Mesodermal cell (in vitro differentiated cells): Measurements from ENCODE around the gene LAIR2. TPM values are rescaled to one million over a fixed set of nuclear protein-coding genes. Genes with fewer than 3 reads are reported as not detected.

Experiments
- H3K27ac ChIP-seq: 2 replicates; pipeline ENCODE4 v1.7.0; 2013; ENCODE audit warnings: mild to moderate bottlenecking, low read depth, low read length, moderate library complexity; ENCODE audit not compliant: severe bottlenecking
- H3K36me3 ChIP-seq: 2 replicates; pipeline ENCODE4 v1.7.1; 2013; ENCODE audit warnings: mild to moderate bottlenecking, low read length, moderate library complexity; ENCODE audit not compliant: control insufficient read depth, insufficient read depth
- H3K4me1 ChIP-seq: one replicate; pipeline ENCODE4 v1.7.1; 2013; ENCODE audit warnings: mild to moderate bottlenecking, low read length; ENCODE audit not compliant: insufficient read depth, control insufficient read depth, poor library complexity, severe bottlenecking
- H3K4me3 ChIP-seq: 2 replicates; pipeline ENCODE4 v1.7.0; 2013; ENCODE audit warnings: low read length, control low read depth, mild to moderate bottlenecking; ENCODE audit not compliant: insufficient read depth, poor library complexity, severe bottlenecking; ENCODE audit errors: extremely low read depth
- H3K9me3 ChIP-seq: 2 replicates; pipeline ENCODE4 v1.7.1; 2013; ENCODE audit warnings: mild to moderate bottlenecking, low read length, moderate library complexity; ENCODE audit not compliant: control insufficient read depth
- WGBS, 2 experiments: methylation state at CpG; one replicate each; pipeline ENCODE4 v1.1.5; 2013; ENCODE audit warnings: missing lambda C conversion rate in 2 of 2; ENCODE audit not compliant: insufficient coverage in 2 of 2; 5-methylcytosine and 5-hydroxymethylcytosine counted together
- polyA plus RNA-seq, 2 experiments: library from polyadenylated mRNA; stranded (reverse); fragments of 50-300 nt; gene quantifications; one replicate each; pipeline ENCODE4 v1.2.3, GENCODE V29; 2013

The LAIR2 gene, protein sequence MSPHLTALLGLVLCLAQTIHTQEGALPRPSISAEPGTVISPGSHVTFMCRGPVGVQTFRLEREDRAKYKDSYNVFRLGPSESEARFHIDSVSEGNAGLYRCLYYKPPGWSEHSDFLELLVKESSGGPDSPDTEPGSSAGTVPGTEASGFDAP
- not detected for polyA plus RNA-seq (2013, experiment 1 of 2)
- polyA plus RNA-seq (2013, experiment 2 of 2): not detected

DNA sequence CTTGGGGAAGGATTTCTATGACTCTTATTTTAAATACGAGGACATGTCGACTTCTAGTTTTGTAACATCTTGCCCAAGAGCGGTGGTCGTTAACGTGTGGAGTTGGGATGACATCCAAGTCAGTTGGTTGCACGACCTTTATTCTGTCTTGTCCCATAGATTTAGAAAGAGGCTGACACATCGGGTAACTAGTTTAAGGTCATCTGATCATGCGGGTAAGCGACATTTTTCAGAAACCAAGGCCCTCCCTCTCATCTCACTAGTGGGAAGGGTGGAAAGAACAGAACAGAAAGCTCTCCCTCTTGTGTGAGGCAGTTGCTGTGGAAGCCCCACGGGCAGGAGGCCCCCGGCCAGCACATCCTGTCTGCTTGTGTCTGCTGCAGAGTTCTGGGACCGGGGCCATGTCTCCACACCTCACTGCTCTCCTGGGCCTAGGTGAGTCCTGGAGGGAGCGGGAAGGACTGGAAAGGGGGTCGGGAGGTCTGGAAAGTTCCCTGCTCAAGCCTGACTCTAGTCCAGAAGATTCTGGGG lies at the start of gene LAIR2:
Gene LAIR2, plus strand, starts transcription at position 314 of the 531 bp plus-strand sequence. Its CDS starts 88 bp downstream, at position 402.
- peaks cover 20% of the 10 kb centered on the region for H3K9me3 ChIP-seq
- no peaks in the 10 kb centered on the region for H3K36me3 ChIP-seq
- H3K4me1 ChIP-seq: no peaks in the 10 kb centered on the region
- H3K4me3 ChIP-seq: no peak within 1 kb of the TSS
- 71 to 74% methylated on average over 9 to 10 of the region's 14 CpGs for WGBS, 2 experiments
- H3K27ac ChIP-seq: no peak within 1 kb of the TSS

- 98 to 100% methylated on average over 18 to 31 of the region's 31 CpGs for WGBS, 2 experiments
- Histone ChIP-seq H3K36me3 (peaks cover 91% of the 10 kb centered on the region), H3K4me3 (no peak overlapping the region)
These were observed 48.5 kb upstream of the LAIR2 start for GRCh38 chr19:54453921-54454780.

GRCh38 chr19:54454781-54455675 lies 47.6 kb upstream of the LAIR2 start:
- Histone ChIP-seq H3K27ac (no peak overlapping the region), H3K4me1 (peaks cover 7% of the 10 kb centered on the region), H3K36me3 (peaks cover 97% of the 10 kb centered on the region), H3K4me3 (no peak overlapping the region), H3K9me3 (no peaks in the 10 kb centered on the region)
- WGBS, 2 experiments: 97 to 99% methylated on average over 31 to 33 of the region's 33 CpGs

More at GRCh38 chr19:54453921-54454780, 48.5 kb upstream of the LAIR2 start:
- H3K4me1 ChIP-seq: peaks cover 7% of the 10 kb centered on the region
- no peak overlapping the region for H3K27ac ChIP-seq
- no peaks in the 10 kb centered on the region for H3K9me3 ChIP-seq

DNA sequence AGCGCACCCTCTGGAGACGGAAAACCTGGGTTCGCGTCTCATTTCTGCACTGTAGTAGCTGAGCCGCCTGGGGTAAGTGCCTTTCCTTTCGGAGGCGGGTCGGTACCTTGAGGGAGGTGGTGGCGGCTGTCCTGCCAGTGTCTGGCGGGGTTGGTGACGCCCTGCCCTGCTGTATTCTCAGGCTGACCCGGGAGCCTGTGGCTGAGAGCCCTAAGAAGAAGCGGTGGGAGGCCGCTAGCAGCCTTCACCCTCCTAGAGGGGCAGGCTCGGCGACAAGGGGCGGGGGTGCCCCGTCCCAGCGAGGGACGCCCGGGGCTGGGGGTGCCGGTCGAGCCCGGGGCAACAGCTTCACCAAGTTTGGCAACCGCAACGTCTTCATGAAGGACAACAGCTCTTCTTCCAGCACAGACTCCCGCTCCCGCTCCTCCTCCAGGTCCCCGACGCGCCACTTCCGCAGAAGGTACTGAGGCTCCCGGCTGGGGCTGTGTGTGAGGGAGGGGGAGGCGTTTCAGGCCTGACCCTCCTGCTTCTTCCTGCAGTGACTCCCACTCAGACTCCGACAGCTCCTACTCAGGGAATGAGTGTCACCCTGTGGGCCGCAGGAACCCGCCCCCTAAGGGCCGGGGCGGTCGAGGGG lies 46.7 kb upstream of the LAIR2 start:
- no peaks in the 10 kb centered on the region for H3K9me3 ChIP-seq
- peaks cover 6% of the 10 kb centered on the region for H3K4me1 ChIP-seq
- H3K27ac ChIP-seq: no peak overlapping the region
- peaks cover 94% of the 10 kb centered on the region for H3K36me3 ChIP-seq
- H3K4me3 ChIP-seq: no peak overlapping the region
- WGBS, 2 experiments: 94 to 98% methylated on average over 23 to 31 of the region's 40 CpGs

DNA sequence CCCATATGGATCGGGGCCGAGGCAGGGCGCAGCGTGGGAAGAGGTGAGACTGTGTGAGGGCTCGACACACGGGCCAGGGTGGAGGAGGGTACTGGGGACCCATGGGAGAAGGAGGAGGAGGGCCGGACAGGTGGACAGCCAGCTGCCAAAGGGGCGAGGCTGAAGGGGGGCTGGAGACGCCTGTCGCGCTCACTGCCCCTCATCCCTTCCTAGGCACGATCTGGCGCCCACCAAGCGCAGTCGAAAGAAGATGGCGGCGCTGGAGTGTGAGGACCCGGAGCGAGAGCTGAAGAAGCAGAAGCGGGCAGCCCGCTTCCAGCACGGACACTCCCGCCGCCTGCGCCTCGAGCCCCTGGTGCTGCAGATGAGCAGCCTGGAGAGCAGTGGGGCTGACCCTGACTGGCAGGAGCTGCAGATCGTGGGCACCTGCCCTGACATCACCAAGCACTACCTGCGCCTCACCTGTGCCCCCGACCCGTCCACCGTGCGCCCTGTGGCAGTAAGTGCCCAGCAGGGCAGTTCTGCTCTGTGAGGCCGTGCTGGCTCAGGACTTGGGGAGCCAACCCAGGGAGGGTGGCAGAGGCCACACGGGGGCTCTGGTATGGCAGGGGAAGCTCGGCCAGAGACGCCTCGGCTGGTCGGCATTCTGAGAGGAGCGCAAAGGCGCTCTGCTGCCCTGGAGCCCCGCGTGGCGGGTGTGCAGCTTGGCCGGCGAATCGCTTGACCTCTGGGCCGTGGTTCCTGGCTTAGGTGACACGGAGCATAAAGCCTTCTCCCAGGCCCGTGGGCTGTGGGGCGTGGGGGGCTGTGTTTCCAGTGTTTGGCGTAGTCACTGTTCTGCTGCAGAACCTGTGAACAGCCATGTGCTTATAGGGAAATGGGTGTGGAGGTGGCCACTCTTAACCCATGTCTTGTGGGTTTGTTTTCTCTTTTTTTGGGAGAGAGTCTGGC lies 45.9 kb upstream of the LAIR2 start:
- 97 to 99% methylated on average over 44 to 48 of the region's 51 CpGs for WGBS, 2 experiments
- Histone ChIP-seq H3K27ac (no peak overlapping the region), H3K36me3 (peaks cover 93% of the 10 kb centered on the region), H3K9me3 (no peaks in the 10 kb centered on the region), H3K4me1 (peaks cover 5% of the 10 kb centered on the region), H3K4me3 (no peak overlapping the region)

DNA sequence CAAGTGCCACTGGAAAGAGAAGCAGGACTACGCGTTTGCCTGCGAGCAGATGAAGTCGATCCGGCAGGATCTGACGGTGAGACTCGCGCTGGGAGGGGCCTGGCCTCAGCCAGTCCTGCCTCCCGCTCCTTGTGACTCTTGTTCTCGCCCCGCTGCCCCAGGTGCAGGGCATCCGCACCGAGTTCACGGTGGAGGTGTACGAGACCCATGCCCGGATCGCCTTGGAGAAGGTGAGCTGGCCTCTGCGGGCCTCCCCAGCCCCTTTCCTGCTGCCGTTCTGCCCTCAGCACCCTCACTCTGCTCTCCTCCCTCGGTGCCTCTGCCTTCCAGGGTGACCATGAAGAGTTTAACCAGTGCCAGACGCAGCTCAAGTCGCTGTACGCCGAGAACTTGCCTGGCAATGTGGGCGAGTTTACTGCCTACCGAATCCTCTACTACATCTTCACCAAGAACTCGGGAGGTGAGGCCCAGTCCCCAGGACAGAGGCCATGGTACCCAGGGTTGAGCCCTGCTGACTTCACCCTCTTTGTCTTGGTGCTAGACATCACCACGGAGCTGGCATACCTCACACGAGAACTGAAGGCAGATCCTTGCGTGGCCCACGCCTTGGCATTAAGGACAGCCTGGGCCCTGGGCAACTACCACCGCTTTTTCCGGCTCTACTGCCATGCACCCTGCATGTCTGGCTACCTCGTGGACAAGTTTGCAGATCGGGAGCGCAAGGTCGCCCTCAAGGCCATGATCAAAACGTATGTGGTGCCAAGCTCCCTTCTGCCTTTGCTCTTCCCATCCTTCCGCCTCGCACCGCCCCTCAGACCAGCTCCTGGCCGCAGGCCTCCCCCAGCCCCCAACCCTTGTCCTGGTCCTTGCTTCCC lies 44.6 kb upstream of the LAIR2 start:
- H3K36me3 ChIP-seq: peaks cover 88% of the 10 kb centered on the region
- no peak overlapping the region for H3K4me3 ChIP-seq
- no peak overlapping the region for H3K27ac ChIP-seq
- H3K4me1 ChIP-seq: peaks cover 13% of the 10 kb centered on the region
- no peaks in the 10 kb centered on the region for H3K9me3 ChIP-seq
- WGBS, 2 experiments: 94 to 95% methylated on average over 35 to 42 of the region's 42 CpGs

GRCh38 chr19:54458648-54459281 lies 43.9 kb upstream of the LAIR2 start:
- Histone ChIP-seq H3K27ac (no peak overlapping the region), H3K4me1 (peaks cover 13% of the 10 kb centered on the region), H3K9me3 (no peaks in the 10 kb centered on the region), H3K4me3 (no peak overlapping the region), H3K36me3 (peaks cover 81% of the 10 kb centered on the region)
- WGBS, 2 experiments: 97 to 98% methylated on average over 10 to 11 of the region's 11 CpGs

GRCh38 chr19:54459282-54460229 lies 43.1 kb upstream of the LAIR2 start:
- WGBS, 2 experiments: 96 to 98% methylated on average over 14 to 15 of the region's 16 CpGs
- H3K27ac ChIP-seq: no peak overlapping the region
- H3K4me3 ChIP-seq: no peak overlapping the region
- H3K9me3 ChIP-seq: no peaks in the 10 kb centered on the region
- peaks cover 13% of the 10 kb centered on the region for H3K4me1 ChIP-seq
- H3K36me3 ChIP-seq: peaks cover 73% of the 10 kb centered on the region
